ENCODE measurements around the gene BUD23.
A peak's percentile ranks its signal among the peaks of the same experiment; 100 is the strongest.
"Not testable (repeated sequence)": the region's sequence is repeated elsewhere in the genome, so short reads cannot be mapped to it uniquely, and the experiment has no call there.

BUD23 gene

GRCh38 chr7:73668103-73668885 lies 15.1 kb upstream of the BUD23 start:
- DNase-seq (ENCODE audit: low spot score) (no peak), FAIRE-seq (no peak)

GRCh38 chr7:73668886-73669230 lies 14.5 kb upstream of the BUD23 start:
- FAIRE-seq (no peak), DNase-seq (ENCODE audit: low spot score) (no peak)

GRCh38 chr7:73669288-73669701 lies 14.1 kb upstream of the BUD23 start:
- FAIRE-seq, result no peak

GRCh38 chr7:73669858-73670385 lies 13.5 kb upstream of the BUD23 start:
- DNase-seq (ENCODE audit: low spot score), result no peak
- FAIRE-seq, result no peak

More at GRCh38 chr7:73669288-73669701, 14.1 kb upstream of the BUD23 start:
- no peak for DNase-seq (ENCODE audit: low spot score)

GRCh38 chr7:73671322-73671661 lies 12.1 kb upstream of the BUD23 start:
- DNase-seq (ENCODE audit: low spot score) (no peak), FAIRE-seq (no peak)

GRCh38 chr7:73671857-73672445 lies 11.4 kb upstream of the BUD23 start:
- FAIRE-seq, result no peak

GRCh38 chr7:73674468-73675124 lies 8.8 kb upstream of the BUD23 start:
- no peak for DNase-seq (ENCODE audit: low spot score)
- FAIRE-seq, result no peak

More at GRCh38 chr7:73671857-73672445, 11.4 kb upstream of the BUD23 start:
- DNase-seq (ENCODE audit: low spot score), result no peak

- not testable (repeated sequence) for FAIRE-seq; DNase-seq (ENCODE audit: low spot score)
Observed at GRCh38 chr7:73676062-73676461, 7.3 kb upstream of the BUD23 start.

- DNase-seq (ENCODE audit: low spot score) (no peak), FAIRE-seq (no peak)
Observed at GRCh38 chr7:73678862-73679261, 4.5 kb upstream of the BUD23 start.

GRCh38 chr7:73679709-73680108 lies 3.7 kb upstream of the BUD23 start:
- no peak for FAIRE-seq
- DNase-seq (ENCODE audit: low spot score), result no peak

- no peak for FAIRE-seq
Observed at GRCh38 chr7:73680501-73680900, 2.9 kb upstream of the BUD23 start.

GRCh38 chr7:73681031-73681430 lies 2.4 kb upstream of the BUD23 start:
- FAIRE-seq (no peak), DNase-seq (ENCODE audit: low spot score) (peak; percentile 45)

More at GRCh38 chr7:73680501-73680900, 2.9 kb upstream of the BUD23 start:
- no peak for DNase-seq (ENCODE audit: low spot score)

GRCh38 chr7:73682745-73683055 lies 697 bp upstream of the BUD23 start:
- FAIRE-seq, result no peak
- no peak for DNase-seq (ENCODE audit: low spot score)

GRCh38 chr7:73683788-73684693 lies 644 bp downstream of the BUD23 start:
- FAIRE-seq, result no peak
- DNase-seq (ENCODE audit: low spot score), result no peak

- DNase-seq (ENCODE audit: low spot score) (no peak), FAIRE-seq (no peak)
Observed at GRCh38 chr7:73685311-73685710, 1.9 kb downstream of the BUD23 start.

GRCh38 chr7:73688288-73688687 lies 4.9 kb downstream of the BUD23 start:
- DNase-seq (ENCODE audit: low spot score), result no peak
- no peak for FAIRE-seq

- no peak for DNase-seq (ENCODE audit: low spot score)
- FAIRE-seq, result no peak
Observed at GRCh38 chr7:73690646-73691045, 7.2 kb downstream of the BUD23 start.

- no peak for FAIRE-seq
Observed at GRCh38 chr7:73696372-73696771, 13.0 kb downstream of the BUD23 start.

GRCh38 chr7:73698410-73698809 lies 15.0 kb downstream of the BUD23 start:
- DNase-seq (ENCODE audit: low spot score) (no peak), FAIRE-seq (no peak)

More at GRCh38 chr7:73696372-73696771, 13.0 kb downstream of the BUD23 start:
- DNase-seq (ENCODE audit: low spot score), result no peak

GRCh38 chr7:73699370-73700068 lies 16.1 kb downstream of the BUD23 start:
- FAIRE-seq, result no peak
- DNase-seq (ENCODE audit: low spot score), result no peak

GRCh38 chr7:73700069-73700423 lies 16.6 kb downstream of the BUD23 start:
- FAIRE-seq (no peak), DNase-seq (ENCODE audit: low spot score) (no peak)
